HEK293 (cell line): ENCODE measurements around the gene ICAM2.

Experiments
- CTCF ChIA-PET: fragments of 350-600 bp; formaldehyde crosslinking; extraction: SDS; loops from one replicate; lab custom pipeline; 2021; ENCODE audit warnings: antibody characterized with exemption; lab: Yijun Ruan, JAX
- POLR2A ChIA-PET: fragments of 300-600 bp; formaldehyde crosslinking; extraction: SDS; loops from one replicate; lab custom pipeline; 2020; ENCODE audit warnings: antibody characterized with exemption, inconsistent platforms; lab: Yijun Ruan, JAX
- H3K27ac ChIP-seq: fragments of 200-500 bp; sonication (Bioruptor generic); 2 replicates; pipeline ENCODE4 v1.5.1; 2014; ENCODE audit warnings: low read depth, low read length, control low read depth, inconsistent platforms; ENCODE audit errors: extremely low read depth
- H3K36me3 ChIP-seq, 2 experiments: fragments of 200-500 bp in 1 of 2; sonication (Bioruptor generic) in 1 of 2; 1 replicate in 1 of 2; 2 replicates in 1 of 2; pipeline ENCODE4 v1.5.1; 2014 to 2017; ENCODE audit warnings: inconsistent platforms in 2 of 2, low read length in 2 of 2; ENCODE audit not compliant: control insufficient read depth in 2 of 2, insufficient read depth in 1 of 2
- H3K4me1 ChIP-seq: fragments of 200-500 bp; sonication (Bioruptor generic); 2 replicates; pipeline ENCODE4 v1.5.1; 2014; ENCODE audit warnings: mild to moderate bottlenecking, low read length, inconsistent platforms; ENCODE audit not compliant: control insufficient read depth, insufficient read depth
- H3K4me3 ChIP-seq: 2 replicates; pipeline ENCODE4 v1.5.1; 2011; ENCODE audit warnings: low read depth, mild to moderate bottlenecking, control low read depth, low read length, moderate library complexity
- H3K9me3 ChIP-seq: fragments of 200-500 bp; sonication (Bioruptor generic); 2 replicates; pipeline ENCODE4 v1.5.1; 2014; ENCODE audit warnings: low read depth, low read length, inconsistent platforms; ENCODE audit not compliant: control insufficient read depth, insufficient read depth
- EGR2 ChIP-seq: fragments of 450-650 bp; formaldehyde crosslinking; IDR thresholded peaks from 2 replicates; pipeline ENCODE4 v1.5.1; 2016; ENCODE audit warnings: low read depth, missing biosample characterization, missing genetic modification characterization
- HOXD13 ChIP-seq: sonication (generic); formaldehyde crosslinking; IDR thresholded peaks from 2 replicates; pipeline ENCODE4 v1.8.0; 2022; ENCODE audit warnings: missing genetic modification reagents, borderline replicate concordance
- MYNN ChIP-seq: fragments of 450-650 bp; formaldehyde crosslinking; IDR thresholded peaks from 2 replicates; pipeline ENCODE4 v1.5.1; 2016; ENCODE audit warnings: missing biosample characterization, missing genetic modification characterization, borderline replicate concordance
- ZFP69B ChIP-seq: fragments of 450-650 bp; formaldehyde crosslinking; IDR thresholded peaks from 2 replicates; pipeline ENCODE4 v1.5.1; 2016; ENCODE audit warnings: missing biosample characterization, missing genetic modification characterization
- ZNF133 ChIP-seq: fragments of 450-650 bp; formaldehyde crosslinking; IDR thresholded peaks from 2 replicates; pipeline ENCODE4 v1.5.1; 2016; ENCODE audit warnings: missing biosample characterization, missing genetic modification characterization
- ZNF138 ChIP-seq: fragments of 450-650 bp; formaldehyde crosslinking; IDR thresholded peaks from 2 replicates; pipeline ENCODE4 v1.5.1; 2016; ENCODE audit warnings: missing biosample characterization, missing genetic modification characterization, borderline replicate concordance
- ZNF175 ChIP-seq: fragments of 450-650 bp; formaldehyde crosslinking; IDR thresholded peaks from 2 replicates; pipeline ENCODE4 v1.5.1; 2016; ENCODE audit warnings: missing biosample characterization, missing genetic modification characterization
- ZNF24 ChIP-seq: fragments of 450-650 bp; formaldehyde crosslinking; IDR thresholded peaks from 2 replicates; pipeline ENCODE4 v1.5.1; 2016; ENCODE audit warnings: missing biosample characterization, missing genetic modification characterization
- ZNF274 ChIP-seq, 2 experiments: fragments of 200-500 bp in 1 of 2; fragments of 450-650 bp in 1 of 2; sonication (Bioruptor generic) in 1 of 2; formaldehyde crosslinking in 1 of 2; IDR thresholded peaks; 2 replicates each; pipeline versions ENCODE4 v1.5.1 to v1.6.1; 2014 to 2016; ENCODE audit warnings: borderline replicate concordance in 1 of 2, inconsistent platforms in 1 of 2, low read length in 1 of 2, missing biosample characterization in 1 of 2, missing genetic modification characterization in 1 of 2
- ZNF580 ChIP-seq: fragments of 450-650 bp; formaldehyde crosslinking; IDR thresholded peaks from 2 replicates; pipeline ENCODE4 v1.5.1; 2016; ENCODE audit warnings: missing biosample characterization, missing genetic modification characterization
- ZNF654 ChIP-seq: fragments of 450-650 bp; formaldehyde crosslinking; IDR thresholded peaks from 2 replicates; pipeline ENCODE4 v1.5.1; 2016; ENCODE audit warnings: low read depth, missing biosample characterization, missing genetic modification characterization
- ZNF664 ChIP-seq: fragments of 450-650 bp; formaldehyde crosslinking; IDR thresholded peaks from 2 replicates; pipeline ENCODE4 v1.5.1; 2016; ENCODE audit warnings: missing biosample characterization, missing genetic modification characterization
- ZNF76 ChIP-seq: fragments of 450-650 bp; formaldehyde crosslinking; IDR thresholded peaks from 2 replicates; pipeline ENCODE4; 2016; ENCODE audit warnings: low read depth, missing biosample characterization, missing genetic modification characterization, borderline replicate concordance
- TF ChIP-seq, protein P1 (sequence below): fragments of 450-650 bp; formaldehyde crosslinking; IDR thresholded peaks from 2 replicates; pipeline ENCODE4 v1.5.1; 2016; ENCODE audit warnings: missing biosample characterization, missing genetic modification characterization
- TF ChIP-seq, protein P2 (sequence below): fragments of 450-650 bp; formaldehyde crosslinking; IDR thresholded peaks from 2 replicates; pipeline ENCODE4 v1.5.1; 2017; ENCODE audit warnings: missing biosample characterization, missing genetic modification characterization
- TF ChIP-seq, protein P3 (sequence below): fragments of 450-650 bp; formaldehyde crosslinking; IDR thresholded peaks from 2 replicates; pipeline ENCODE4 v1.5.1; 2016; ENCODE audit warnings: missing biosample characterization, missing genetic modification characterization
- TF ChIP-seq, protein P4 (sequence below): fragments of 450-650 bp; formaldehyde crosslinking; IDR thresholded peaks from 2 replicates; pipeline ENCODE4 v1.5.1; 2016; ENCODE audit warnings: missing biosample characterization, missing genetic modification characterization

ICAM2 gene

DNA sequence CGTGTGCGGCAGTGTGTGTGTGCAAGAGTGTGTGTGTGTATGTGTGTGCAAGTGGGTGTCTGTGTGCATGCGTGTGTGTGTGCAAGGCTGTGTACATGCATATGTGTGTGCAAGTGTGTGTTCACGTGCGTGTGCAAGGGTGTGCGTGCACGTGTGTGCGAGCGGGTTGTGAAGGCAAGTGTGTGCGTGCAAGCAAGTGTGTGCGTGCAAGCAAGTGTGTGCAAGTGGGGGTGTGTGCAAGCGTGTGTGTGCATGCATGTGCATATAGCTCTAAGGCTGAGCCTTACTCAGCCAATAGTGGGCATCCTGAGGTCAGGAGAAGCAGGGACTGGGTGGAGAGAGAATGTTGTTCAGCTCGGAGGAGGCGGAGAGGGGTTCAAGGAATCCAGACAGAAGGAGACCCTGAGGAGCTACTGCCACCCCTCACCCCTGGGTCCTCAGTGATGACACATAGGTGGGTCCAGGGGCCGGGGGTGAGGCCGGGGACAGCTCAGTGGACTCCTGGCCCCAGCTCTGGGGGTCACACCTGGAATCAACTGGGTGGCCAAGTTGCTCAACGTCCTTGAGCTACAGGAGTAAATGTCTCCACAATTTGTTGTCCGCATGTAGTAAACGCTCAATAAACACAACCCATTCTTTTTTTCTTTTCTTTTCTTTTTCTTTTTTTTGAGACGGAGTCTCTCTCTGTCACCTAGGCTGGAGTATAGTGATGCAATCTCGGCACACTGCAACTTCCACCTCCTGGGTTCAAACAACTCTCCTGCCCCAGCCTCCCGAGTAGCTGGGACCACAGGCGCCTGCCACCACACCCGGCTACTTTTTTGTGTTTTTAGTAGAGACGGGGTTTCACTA lies 20.5 kb downstream of the ICAM2 start:
- Histone ChIP-seq H3K36me3 (no peaks in the 10 kb centered on the region), H3K4me3 (no peak overlapping the region), H3K9me3 (no peaks in the 10 kb centered on the region), H3K27ac (no peak overlapping the region), H3K4me1 (no peaks in the 10 kb centered on the region)
- ChIA-PET POLR2A (no interaction called here), CTCF (no interaction called here)
- TF ChIP-seq HOXD13 (no peak), ZNF664 (tag by site-specific recombination) (peak; percentile 50; the same call in 1 of the 2 replicates), ZNF580 (tag by site-specific recombination) (no peak), ZNF76 (tag by site-specific recombination) (no peak), ZNF274 (IDR thresholded peaks at IDR 0.05; ENCODE audit: low read length) (no peak), ZNF274 (tag by site-specific recombination; IDR thresholded peaks at IDR 0.05; ENCODE audit: borderline replicate concordance) (no peak), MYNN (no peak), ZNF175 (tag by site-specific recombination) (no peak), ZNF138 (no peak)
- TF ChIP-seq, protein P1, sequence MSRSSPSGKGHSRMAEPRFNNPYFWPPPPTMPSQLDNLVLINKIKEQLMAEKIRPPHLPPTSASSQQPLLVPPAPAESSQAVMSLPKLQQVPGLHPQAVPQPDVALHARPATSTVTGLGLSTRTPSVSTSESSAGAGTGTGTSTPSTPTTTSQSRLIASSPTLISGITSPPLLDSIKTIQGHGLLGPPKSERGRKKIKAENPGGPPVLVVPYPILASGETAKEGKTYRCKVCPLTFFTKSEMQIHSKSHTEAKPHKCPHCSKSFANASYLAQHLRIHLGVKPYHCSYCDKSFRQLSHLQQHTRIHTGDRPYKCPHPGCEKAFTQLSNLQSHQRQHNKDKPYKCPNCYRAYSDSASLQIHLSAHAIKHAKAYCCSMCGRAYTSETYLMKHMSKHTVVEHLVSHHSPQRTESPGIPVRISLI (tag by site-specific recombination) = no peak
- TF ChIP-seq, protein P2, sequence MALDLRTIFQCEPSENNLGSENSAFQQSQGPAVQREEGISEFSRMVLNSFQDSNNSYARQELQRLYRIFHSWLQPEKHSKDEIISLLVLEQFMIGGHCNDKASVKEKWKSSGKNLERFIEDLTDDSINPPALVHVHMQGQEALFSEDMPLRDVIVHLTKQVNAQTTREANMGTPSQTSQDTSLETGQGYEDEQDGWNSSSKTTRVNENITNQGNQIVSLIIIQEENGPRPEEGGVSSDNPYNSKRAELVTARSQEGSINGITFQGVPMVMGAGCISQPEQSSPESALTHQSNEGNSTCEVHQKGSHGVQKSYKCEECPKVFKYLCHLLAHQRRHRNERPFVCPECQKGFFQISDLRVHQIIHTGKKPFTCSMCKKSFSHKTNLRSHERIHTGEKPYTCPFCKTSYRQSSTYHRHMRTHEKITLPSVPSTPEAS (tag by site-specific recombination) = peak; percentile 96

DNA sequence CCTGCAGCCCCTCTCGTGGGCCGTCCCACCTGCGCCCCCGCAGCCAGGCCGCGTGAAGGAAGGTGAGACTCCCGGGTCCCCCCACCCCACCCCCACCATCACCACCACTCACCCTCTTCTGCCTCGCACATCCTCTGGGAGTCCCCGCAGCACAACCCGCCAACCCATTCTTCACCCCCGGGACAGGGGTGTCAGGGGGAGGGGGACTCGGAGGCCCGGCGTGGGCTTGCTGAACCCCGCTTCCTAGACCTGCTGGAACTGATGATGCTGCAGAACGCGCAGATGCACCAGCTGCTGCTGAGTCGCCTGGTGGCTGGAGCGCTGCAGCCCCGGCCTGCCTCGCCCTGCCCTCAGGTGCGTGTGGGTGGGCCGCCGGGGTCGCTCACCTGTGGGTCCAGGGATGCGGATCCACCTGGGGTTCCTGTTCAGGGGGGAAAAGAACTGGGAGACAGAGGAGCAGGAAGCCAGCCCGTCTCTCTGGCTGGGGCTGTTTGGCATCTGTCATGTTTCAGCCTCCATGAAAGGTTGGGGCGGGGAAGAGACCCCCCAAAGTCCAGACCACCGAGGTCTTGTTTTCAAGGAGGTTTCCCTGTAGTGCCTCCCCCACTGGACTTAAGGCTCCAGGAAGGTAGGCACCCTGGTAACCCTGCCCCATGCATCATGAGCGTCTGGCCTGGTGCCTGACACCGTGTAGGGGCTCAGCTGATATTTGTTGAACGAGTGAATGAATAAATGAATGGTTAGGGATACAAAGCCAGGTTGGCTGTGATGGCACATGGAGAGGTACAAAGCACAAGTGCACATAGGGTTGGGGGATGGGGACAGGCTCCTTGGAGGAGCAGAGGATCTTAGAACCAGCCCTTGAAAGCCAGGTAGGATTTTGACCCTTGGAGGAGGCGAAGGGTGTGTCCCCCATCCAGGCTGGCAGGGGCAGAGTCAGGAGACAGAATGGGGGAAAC lies 21.4 kb downstream of the ICAM2 start:
- TF ChIP-seq, protein P3, sequence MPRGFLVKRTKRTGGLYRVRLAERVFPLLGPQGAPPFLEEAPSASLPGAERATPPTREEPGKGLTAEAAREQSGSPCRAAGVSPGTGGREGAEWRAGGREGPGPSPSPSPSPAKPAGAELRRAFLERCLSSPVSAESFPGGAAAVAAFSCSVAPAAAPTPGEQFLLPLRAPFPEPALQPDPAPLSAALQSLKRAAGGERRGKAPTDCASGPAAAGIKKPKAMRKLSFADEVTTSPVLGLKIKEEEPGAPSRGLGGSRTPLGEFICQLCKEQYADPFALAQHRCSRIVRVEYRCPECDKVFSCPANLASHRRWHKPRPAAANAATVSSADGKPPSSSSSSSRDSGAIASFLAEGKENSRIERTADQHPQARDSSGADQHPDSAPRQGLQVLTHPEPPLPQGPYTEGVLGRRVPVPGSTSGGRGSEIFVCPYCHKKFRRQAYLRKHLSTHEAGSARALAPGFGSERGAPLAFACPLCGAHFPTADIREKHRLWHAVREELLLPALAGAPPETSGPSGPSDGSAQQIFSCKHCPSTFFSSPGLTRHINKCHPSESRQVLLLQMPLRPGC (tag by site-specific recombination) = no peak
- TF ChIP-seq, protein P4, sequence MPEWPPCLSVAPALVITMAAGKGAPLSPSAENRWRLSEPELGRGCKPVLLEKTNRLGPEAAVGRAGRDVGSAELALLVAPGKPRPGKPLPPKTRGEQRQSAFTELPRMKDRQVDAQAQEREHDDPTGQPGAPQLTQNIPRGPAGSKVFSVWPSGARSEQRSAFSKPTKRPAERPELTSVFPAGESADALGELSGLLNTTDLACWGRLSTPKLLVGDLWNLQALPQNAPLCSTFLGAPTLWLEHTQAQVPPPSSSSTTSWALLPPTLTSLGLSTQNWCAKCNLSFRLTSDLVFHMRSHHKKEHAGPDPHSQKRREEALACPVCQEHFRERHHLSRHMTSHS = no peak
- TF ChIP-seq ZNF654 (tag by site-specific recombination) (no peak), EGR2 (tag by site-specific recombination) (peak; percentile 7; the same call in 1 of the 2 replicates), ZFP69B (tag by site-specific recombination) (no peak), ZNF133 (tag by site-specific recombination) (no peak), ZNF24 (tag by site-specific recombination) (0 out of 2 replicates have a peak, but pooled peaks have one; percentile 32)
- ChIA-PET POLR2A (no interaction called here), CTCF (interaction anchor here (1.0 kb wide), 1 partner anchor 27 kb away, joined by 3 read pairs; no protein-coding TSS in a partner anchor)
- Histone ChIP-seq H3K4me3 (peak overlapping the region; percentile 70), H3K9me3 (no peaks in the 10 kb centered on the region), H3K4me1 (no peaks in the 10 kb centered on the region), H3K27ac (no peak overlapping the region; the same call in 1 of the 2 replicates), H3K36me3 (no peaks in the 10 kb centered on the region)
